Esophagus squamous epithelium (tissue), 4 donors: ENCODE results near the gene OR4F6.
"Not testable (repeated sequence)": the region's sequence is repeated elsewhere in the genome, so short reads cannot be mapped to it uniquely, and the experiment has no call there.

Source experiments
- POLR2A ChIP-seq, 4 donors: fragments of 450-650 bp; IDR thresholded peaks; one replicate each; pipeline ENCODE4 v1.6.1; 2017; ENCODE audit warnings: antibody characterized with exemption in 4 of 4, mild to moderate bottlenecking in 4 of 4, moderate library complexity in 3 of 4
- TF ChIP-seq, protein P1 (sequence below), 6 experiments: fragments of 450-650 bp in 4 of 6; fragments of 200-600 bp in 2 of 6; sonication (generic) in 2 of 6; IDR thresholded peaks; one replicate each; pipeline ENCODE4 v1.5.1; 2016 to 2019; ENCODE audit warnings: antibody characterized with exemption in 6 of 6, mild to moderate bottlenecking in 4 of 6, moderate library complexity in 4 of 6

DNA sequence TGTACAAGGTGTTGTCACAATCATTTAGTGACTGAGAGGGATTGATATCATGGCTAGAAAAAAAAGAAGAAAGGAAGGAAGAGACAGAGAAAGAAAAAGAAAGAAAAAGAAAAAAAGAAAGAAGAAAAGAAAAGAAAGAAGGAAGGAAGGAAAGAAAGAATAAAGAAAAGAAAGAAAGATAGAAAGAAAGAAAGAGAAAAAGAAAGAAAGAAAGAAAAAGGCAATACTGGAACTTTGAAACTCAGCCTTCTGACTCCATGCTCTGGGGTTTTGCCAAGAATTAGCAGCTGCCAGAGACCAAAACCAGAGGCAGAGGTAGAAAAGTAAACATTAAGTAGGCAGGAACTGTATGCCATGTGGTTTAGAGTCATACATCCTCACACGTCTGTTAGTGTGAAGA, 23.1 kb upstream of the OR4F6 start:
- TF ChIP-seq, protein P1, sequence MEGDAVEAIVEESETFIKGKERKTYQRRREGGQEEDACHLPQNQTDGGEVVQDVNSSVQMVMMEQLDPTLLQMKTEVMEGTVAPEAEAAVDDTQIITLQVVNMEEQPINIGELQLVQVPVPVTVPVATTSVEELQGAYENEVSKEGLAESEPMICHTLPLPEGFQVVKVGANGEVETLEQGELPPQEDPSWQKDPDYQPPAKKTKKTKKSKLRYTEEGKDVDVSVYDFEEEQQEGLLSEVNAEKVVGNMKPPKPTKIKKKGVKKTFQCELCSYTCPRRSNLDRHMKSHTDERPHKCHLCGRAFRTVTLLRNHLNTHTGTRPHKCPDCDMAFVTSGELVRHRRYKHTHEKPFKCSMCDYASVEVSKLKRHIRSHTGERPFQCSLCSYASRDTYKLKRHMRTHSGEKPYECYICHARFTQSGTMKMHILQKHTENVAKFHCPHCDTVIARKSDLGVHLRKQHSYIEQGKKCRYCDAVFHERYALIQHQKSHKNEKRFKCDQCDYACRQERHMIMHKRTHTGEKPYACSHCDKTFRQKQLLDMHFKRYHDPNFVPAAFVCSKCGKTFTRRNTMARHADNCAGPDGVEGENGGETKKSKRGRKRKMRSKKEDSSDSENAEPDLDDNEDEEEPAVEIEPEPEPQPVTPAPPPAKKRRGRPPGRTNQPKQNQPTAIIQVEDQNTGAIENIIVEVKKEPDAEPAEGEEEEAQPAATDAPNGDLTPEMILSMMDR (IDR thresholded peaks at IDR 0.05) = not testable (repeated sequence)
- TF ChIP-seq POLR2A (IDR thresholded peaks at IDR 0.05) = not testable (repeated sequence)
